HepG2 (cell line): ENCODE results near the gene S100A5.
"Not testable (repeated sequence)": the region's sequence is repeated elsewhere in the genome, so short reads cannot be mapped to it uniquely, and the experiment has no call there.

Experiments
- LBX2 ChIP-seq: sonication (generic); formaldehyde crosslinking; IDR thresholded peaks from 2 replicates; pipeline ENCODE4 v1.5.0; 2020; ENCODE audit warnings: missing genetic modification reagents, mild to moderate bottlenecking, borderline replicate concordance
- SP1 ChIP-seq, 2 experiments: fragments of 450-650 bp in 1 of 2; sonication (generic) in 1 of 2; formaldehyde crosslinking in 1 of 2; IDR thresholded peaks; 2 replicates each; pipeline versions ENCODE4 v1.4.0 to v1.6.1; 2016 to 2020; ENCODE audit warnings: missing genetic modification reagents in 1 of 2

GRCh38 chr1:153582836-153583235 is 42.1 kb upstream of the S100A5 start:
- TF ChIP-seq SP1 (IDR thresholded peaks at IDR 0.05); SP1 (CRISPR knock-in tag; IDR thresholded peaks at IDR 0.05); LBX2 (CRISPR knock-in tag): not testable (repeated sequence)
